ENCODE results near the gene ESM1.

DNA sequence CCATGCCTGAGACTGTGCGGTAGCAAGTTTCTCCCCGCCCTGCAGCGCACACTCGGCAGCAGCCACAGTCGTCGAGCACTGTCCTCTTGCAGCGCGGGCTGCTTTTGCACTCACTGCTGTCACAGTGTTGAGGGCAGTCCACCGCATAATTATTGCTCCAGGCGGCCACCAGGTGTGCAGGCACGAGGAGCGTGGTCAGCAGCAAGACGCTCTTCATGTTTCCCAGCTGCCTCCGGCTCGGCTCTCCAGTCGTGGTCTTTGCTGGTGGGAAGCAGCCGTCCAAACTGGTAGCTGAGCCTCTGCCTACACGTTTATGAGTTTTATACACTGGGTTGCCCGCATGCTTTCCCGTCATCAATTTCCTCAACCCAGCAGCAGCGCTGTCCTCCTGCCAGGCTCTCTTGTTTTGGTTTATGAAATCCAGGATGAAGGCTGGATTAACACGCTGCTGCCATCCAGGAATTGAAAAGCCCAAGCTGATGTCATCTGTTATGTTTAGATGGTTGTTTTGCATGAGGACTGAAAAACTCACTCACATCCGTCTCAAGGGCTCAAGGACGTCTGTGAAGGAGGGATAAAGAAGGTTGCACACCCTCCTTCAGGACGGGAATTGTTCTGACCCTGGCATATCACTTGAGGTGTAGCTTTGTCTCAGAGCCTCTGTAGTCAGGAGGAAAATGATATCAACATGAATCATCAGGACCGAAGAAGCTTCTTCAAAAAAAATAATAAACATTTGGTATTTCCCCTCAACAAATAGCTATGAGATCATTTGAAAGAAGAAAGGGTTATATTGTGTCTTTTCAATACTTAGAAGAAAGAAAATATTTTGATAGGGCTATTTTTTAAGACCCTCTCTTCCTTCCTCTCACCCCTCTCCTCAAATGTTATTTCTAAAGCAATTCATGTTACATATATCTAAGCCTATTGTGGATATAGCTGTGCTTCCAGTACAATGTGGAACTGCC, at the start of gene ESM1:
- TF ChIP-seq, protein P1, sequence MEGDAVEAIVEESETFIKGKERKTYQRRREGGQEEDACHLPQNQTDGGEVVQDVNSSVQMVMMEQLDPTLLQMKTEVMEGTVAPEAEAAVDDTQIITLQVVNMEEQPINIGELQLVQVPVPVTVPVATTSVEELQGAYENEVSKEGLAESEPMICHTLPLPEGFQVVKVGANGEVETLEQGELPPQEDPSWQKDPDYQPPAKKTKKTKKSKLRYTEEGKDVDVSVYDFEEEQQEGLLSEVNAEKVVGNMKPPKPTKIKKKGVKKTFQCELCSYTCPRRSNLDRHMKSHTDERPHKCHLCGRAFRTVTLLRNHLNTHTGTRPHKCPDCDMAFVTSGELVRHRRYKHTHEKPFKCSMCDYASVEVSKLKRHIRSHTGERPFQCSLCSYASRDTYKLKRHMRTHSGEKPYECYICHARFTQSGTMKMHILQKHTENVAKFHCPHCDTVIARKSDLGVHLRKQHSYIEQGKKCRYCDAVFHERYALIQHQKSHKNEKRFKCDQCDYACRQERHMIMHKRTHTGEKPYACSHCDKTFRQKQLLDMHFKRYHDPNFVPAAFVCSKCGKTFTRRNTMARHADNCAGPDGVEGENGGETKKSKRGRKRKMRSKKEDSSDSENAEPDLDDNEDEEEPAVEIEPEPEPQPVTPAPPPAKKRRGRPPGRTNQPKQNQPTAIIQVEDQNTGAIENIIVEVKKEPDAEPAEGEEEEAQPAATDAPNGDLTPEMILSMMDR (IDR thresholded peaks at IDR 0.05) = no peak
- no peak for TF ChIP-seq POLR2AphosphoS5 (IDR thresholded peaks at IDR 0.05)
- TF ChIP-seq POLR2A (IDR thresholded peaks at IDR 0.05; ENCODE audit: low read depth) = no peak
- no peak for TF ChIP-seq EP300 (IDR thresholded peaks at IDR 0.05)

All from esophagus muscularis mucosa (tissue), 4 donors.